ENCODE data around the gene AADAT. TPM values are rescaled to one million over a fixed set of nuclear protein-coding genes. Genes with fewer than 3 reads are reported as not detected.
"Not testable (repeated sequence)": the region's sequence is repeated elsewhere in the genome, so short reads cannot be mapped to it uniquely, and the experiment has no call there.

The AADAT gene
- polyA plus RNA-seq, 4 donors, result 1.7 to 20.9 TPM; not detected in 2

GRCh38 chr4:170051402-170051801, 38.4 kb downstream of the AADAT start:
- no peaks in the 10 kb centered on the region for H3K36me3 ChIP-seq (ENCODE audit: control insufficient read depth in 3 of 3, insufficient read depth in 2 of 3, low read depth in 1 of 3, low read length in 3 of 3)
- 80 to 93% (median 82%) methylated on average over 2 of the region's 2 CpGs for WGBS, 3 donors
- no peaks in the 10 kb centered on the region for H3K9me3 ChIP-seq (ENCODE audit: control insufficient read depth in 2 of 2, insufficient read depth in 1 of 2, low read depth in 1 of 2, low read length in 1 of 2)
- no peaks in the 10 kb centered on the region for H3K27me3 ChIP-seq (ENCODE audit: control insufficient read depth in 3 of 3, insufficient read depth in 3 of 3, low read length in 3 of 3)
- FAIRE-seq, result no peak
- no peak for DNase-seq
- H3K27ac ChIP-seq (ENCODE audit: low read depth in 1 of 3, low read length in 2 of 3), result no peak overlapping the region
- no peaks in the 10 kb centered on the region for H3K4me1 ChIP-seq (ENCODE audit: control insufficient read depth in 3 of 3, insufficient read depth in 2 of 3, low read depth in 1 of 3, low read length in 2 of 3)
- H3K4me3 ChIP-seq (ENCODE audit: low read depth in 1 of 3, low read length in 3 of 3), result no peak overlapping the region

GRCh38 chr4:170049766-170050165, 40.0 kb downstream of the AADAT start:
- no peaks in the 10 kb centered on the region for H3K4me1 ChIP-seq (ENCODE audit: control insufficient read depth in 3 of 3, insufficient read depth in 2 of 3, low read depth in 1 of 3, low read length in 2 of 3)
- DNase-seq (no peak), FAIRE-seq (no peak)
- no peak overlapping the region for H3K4me3 ChIP-seq (ENCODE audit: low read depth in 1 of 3, low read length in 3 of 3)
- H3K9me3 ChIP-seq (ENCODE audit: control insufficient read depth in 2 of 2, insufficient read depth in 1 of 2, low read depth in 1 of 2, low read length in 1 of 2), result no peaks in the 10 kb centered on the region
- WGBS, 3 donors, result 76 to 80% (median 78%) methylated on average over 6 of the region's 6 CpGs
- no peaks in the 10 kb centered on the region for H3K36me3 ChIP-seq (ENCODE audit: control insufficient read depth in 3 of 3, insufficient read depth in 2 of 3, low read depth in 1 of 3, low read length in 3 of 3)
- no peaks in the 10 kb centered on the region for H3K27me3 ChIP-seq (ENCODE audit: control insufficient read depth in 3 of 3, insufficient read depth in 3 of 3, low read length in 3 of 3)
- no peak overlapping the region for H3K27ac ChIP-seq (ENCODE audit: low read depth in 1 of 3, low read length in 2 of 3)

GRCh38 chr4:170047771-170048354, 41.9 kb downstream of the AADAT start:
- DNase-seq (peak; percentile 63 to 73), FAIRE-seq (peak; percentile 72)
- Histone ChIP-seq H3K27ac (ENCODE audit: low read depth in 1 of 3, low read length in 2 of 3) (no peak overlapping the region), H3K36me3 (ENCODE audit: control insufficient read depth in 3 of 3, insufficient read depth in 2 of 3, low read depth in 1 of 3, low read length in 3 of 3) (no peaks in the 10 kb centered on the region), H3K9me3 (ENCODE audit: control insufficient read depth in 2 of 2, insufficient read depth in 1 of 2, low read depth in 1 of 2, low read length in 1 of 2) (no peaks in the 10 kb centered on the region), H3K4me3 (ENCODE audit: low read depth in 1 of 3, low read length in 3 of 3) (no peak overlapping the region), H3K27me3 (ENCODE audit: control insufficient read depth in 3 of 3, insufficient read depth in 3 of 3, low read length in 3 of 3) (no peaks in the 10 kb centered on the region), H3K4me1 (ENCODE audit: control insufficient read depth in 3 of 3, insufficient read depth in 2 of 3, low read depth in 1 of 3, low read length in 2 of 3) (no peaks in the 10 kb centered on the region)
- WGBS, 3 donors, result 12 to 20% (median 15%) methylated on average over 4 of the region's 4 CpGs

GRCh38 chr4:170046156-170046555, 43.6 kb downstream of the AADAT start:
- FAIRE-seq; DNase-seq; H3K4me1 ChIP-seq (ENCODE audit: control insufficient read depth in 3 of 3, insufficient read depth in 2 of 3, low read depth in 1 of 3, low read length in 2 of 3); H3K27ac ChIP-seq (ENCODE audit: low read depth in 1 of 3, low read length in 2 of 3); H3K27me3 ChIP-seq (ENCODE audit: control insufficient read depth in 3 of 3, insufficient read depth in 3 of 3, low read length in 3 of 3); H3K9me3 ChIP-seq (ENCODE audit: control insufficient read depth in 2 of 2, insufficient read depth in 1 of 2, low read depth in 1 of 2, low read length in 1 of 2); H3K36me3 ChIP-seq (ENCODE audit: control insufficient read depth in 3 of 3, insufficient read depth in 2 of 3, low read depth in 1 of 3, low read length in 3 of 3); H3K4me3 ChIP-seq (ENCODE audit: low read depth in 1 of 3, low read length in 3 of 3): not testable (repeated sequence)
- 96 to 100% (median 97%) methylated on average over 7 to 20 of the region's 24 CpGs for WGBS, 3 donors

- Histone ChIP-seq H3K27ac (ENCODE audit: low read depth in 1 of 3, low read length in 2 of 3) (no peak overlapping the region), H3K36me3 (ENCODE audit: control insufficient read depth in 3 of 3, insufficient read depth in 2 of 3, low read depth in 1 of 3, low read length in 3 of 3) (no peaks in the 10 kb centered on the region), H3K27me3 (ENCODE audit: control insufficient read depth in 3 of 3, insufficient read depth in 3 of 3, low read length in 3 of 3) (no peaks in the 10 kb centered on the region), H3K4me3 (ENCODE audit: low read depth in 1 of 3, low read length in 3 of 3) (no peak overlapping the region), H3K4me1 (ENCODE audit: control insufficient read depth in 3 of 3, insufficient read depth in 2 of 3, low read depth in 1 of 3, low read length in 2 of 3) (no peaks in the 10 kb centered on the region), H3K9me3 (ENCODE audit: control insufficient read depth in 2 of 2, insufficient read depth in 1 of 2, low read depth in 1 of 2, low read length in 1 of 2) (no peaks in the 10 kb centered on the region)
- FAIRE-seq, result no peak
- no peak for DNase-seq
- WGBS, 3 donors, result 82 to 93% (median 89%) methylated on average over 12 of the region's 12 CpGs
Observed at GRCh38 chr4:170040031-170040680, 49.6 kb downstream of the AADAT start.

- DNase-seq (no peak), FAIRE-seq (no peak)
- Histone ChIP-seq H3K36me3 (ENCODE audit: control insufficient read depth in 3 of 3, insufficient read depth in 2 of 3, low read depth in 1 of 3, low read length in 3 of 3) (no peaks in the 10 kb centered on the region), H3K4me1 (ENCODE audit: control insufficient read depth in 3 of 3, insufficient read depth in 2 of 3, low read depth in 1 of 3, low read length in 2 of 3) (no peaks in the 10 kb centered on the region), H3K9me3 (ENCODE audit: control insufficient read depth in 2 of 2, insufficient read depth in 1 of 2, low read depth in 1 of 2, low read length in 1 of 2) (no peaks in the 10 kb centered on the region), H3K27me3 (ENCODE audit: control insufficient read depth in 3 of 3, insufficient read depth in 3 of 3, low read length in 3 of 3) (no peaks in the 10 kb centered on the region), H3K4me3 (ENCODE audit: low read depth in 1 of 3, low read length in 3 of 3) (no peak overlapping the region), H3K27ac (ENCODE audit: low read depth in 1 of 3, low read length in 2 of 3) (no peak overlapping the region)
- 72 to 83% (median 81%) methylated on average over 4 of the region's 4 CpGs for WGBS, 3 donors
Observed at GRCh38 chr4:170038769-170039168, 51.0 kb downstream of the AADAT start.

GRCh38 chr4:170038232-170038631, 51.5 kb downstream of the AADAT start:
- Histone ChIP-seq H3K27ac (ENCODE audit: low read depth in 1 of 3, low read length in 2 of 3) (no peak overlapping the region), H3K9me3 (ENCODE audit: control insufficient read depth in 2 of 2, insufficient read depth in 1 of 2, low read depth in 1 of 2, low read length in 1 of 2) (no peaks in the 10 kb centered on the region), H3K4me3 (ENCODE audit: low read depth in 1 of 3, low read length in 3 of 3) (no peak overlapping the region), H3K36me3 (ENCODE audit: control insufficient read depth in 3 of 3, insufficient read depth in 2 of 3, low read depth in 1 of 3, low read length in 3 of 3) (no peaks in the 10 kb centered on the region), H3K27me3 (ENCODE audit: control insufficient read depth in 3 of 3, insufficient read depth in 3 of 3, low read length in 3 of 3) (no peaks in the 10 kb centered on the region), H3K4me1 (ENCODE audit: control insufficient read depth in 3 of 3, insufficient read depth in 2 of 3, low read depth in 1 of 3, low read length in 2 of 3) (no peaks in the 10 kb centered on the region)
- WGBS, 3 donors, result 88 to 92% (median 88%) methylated on average over 7 of the region's 7 CpGs
- FAIRE-seq, result no peak
- DNase-seq, result no peak

- no peak for FAIRE-seq
- no peak for DNase-seq
- Histone ChIP-seq H3K27me3 (ENCODE audit: control insufficient read depth in 3 of 3, insufficient read depth in 3 of 3, low read length in 3 of 3) (no peaks in the 10 kb centered on the region), H3K36me3 (ENCODE audit: control insufficient read depth in 3 of 3, insufficient read depth in 2 of 3, low read depth in 1 of 3, low read length in 3 of 3) (no peaks in the 10 kb centered on the region), H3K9me3 (ENCODE audit: control insufficient read depth in 2 of 2, insufficient read depth in 1 of 2, low read depth in 1 of 2, low read length in 1 of 2) (no peaks in the 10 kb centered on the region), H3K4me3 (ENCODE audit: low read depth in 1 of 3, low read length in 3 of 3) (no peak overlapping the region), H3K27ac (ENCODE audit: low read depth in 1 of 3, low read length in 2 of 3) (no peak overlapping the region), H3K4me1 (ENCODE audit: control insufficient read depth in 3 of 3, insufficient read depth in 2 of 3, low read depth in 1 of 3, low read length in 2 of 3) (no peaks in the 10 kb centered on the region)
- WGBS, 3 donors, result 76 to 96% (median 90%) methylated on average over 1 of the region's 1 CpG
Observed at GRCh38 chr4:170037481-170037880, 52.3 kb downstream of the AADAT start.

GRCh38 chr4:170035845-170036244, 53.9 kb downstream of the AADAT start:
- WGBS, 3 donors, result 75 to 84% (median 79%) methylated on average over 3 of the region's 3 CpGs
- Histone ChIP-seq H3K4me3 (ENCODE audit: low read depth in 1 of 3, low read length in 3 of 3) (no peak overlapping the region), H3K9me3 (ENCODE audit: control insufficient read depth in 2 of 2, insufficient read depth in 1 of 2, low read depth in 1 of 2, low read length in 1 of 2) (no peaks in the 10 kb centered on the region), H3K27me3 (ENCODE audit: control insufficient read depth in 3 of 3, insufficient read depth in 3 of 3, low read length in 3 of 3) (no peaks in the 10 kb centered on the region), H3K4me1 (ENCODE audit: control insufficient read depth in 3 of 3, insufficient read depth in 2 of 3, low read depth in 1 of 3, low read length in 2 of 3) (no peaks in the 10 kb centered on the region), H3K36me3 (ENCODE audit: control insufficient read depth in 3 of 3, insufficient read depth in 2 of 3, low read depth in 1 of 3, low read length in 3 of 3) (no peaks in the 10 kb centered on the region), H3K27ac (ENCODE audit: low read depth in 1 of 3, low read length in 2 of 3) (no peak overlapping the region)
- FAIRE-seq (no peak), DNase-seq (no peak)

Data from small intestine (tissue), 7 donors.